ENCODE data around the gene ANXA3. TPM values are rescaled to one million over a fixed set of nuclear protein-coding genes. Genes with fewer than 3 reads are reported as not detected.

Gene ANXA3
- total RNA-seq, 1 experiment from 2014 or later = 12.0 TPM

DNA sequence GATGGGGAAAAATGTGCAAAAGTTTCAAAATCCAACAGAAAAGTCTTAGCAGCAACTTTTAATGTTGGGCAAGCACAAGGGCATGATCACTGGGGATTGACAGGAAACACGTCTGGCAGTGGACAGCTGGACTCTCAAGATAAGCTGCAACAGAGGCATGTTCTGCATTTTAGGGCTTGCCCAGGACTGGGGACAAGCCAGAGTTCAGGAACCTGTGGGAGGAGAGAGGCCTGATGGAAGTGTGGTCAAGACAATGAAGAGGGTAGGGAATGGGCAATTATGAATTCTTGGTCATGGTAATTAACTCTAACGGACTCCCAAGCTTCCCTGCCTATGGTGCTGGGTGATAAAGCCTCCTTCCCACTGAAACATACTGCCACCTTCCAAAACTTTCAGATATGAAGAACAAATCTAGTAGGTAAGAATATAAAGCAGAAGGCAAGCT is 48.4 kb downstream of the ANXA3 start:
- POLR2A ChIA-PET = no interaction called here
- DNase-seq (ENCODE audit: low spot score) (no peak), ATAC-seq (no peak)
- H3K27ac Mint-ChIP-seq = no peak overlapping the region
- peaks cover 8% of the 10 kb centered on the region for H3K4me1 Mint-ChIP-seq
- TF ChIP-seq, protein P1, sequence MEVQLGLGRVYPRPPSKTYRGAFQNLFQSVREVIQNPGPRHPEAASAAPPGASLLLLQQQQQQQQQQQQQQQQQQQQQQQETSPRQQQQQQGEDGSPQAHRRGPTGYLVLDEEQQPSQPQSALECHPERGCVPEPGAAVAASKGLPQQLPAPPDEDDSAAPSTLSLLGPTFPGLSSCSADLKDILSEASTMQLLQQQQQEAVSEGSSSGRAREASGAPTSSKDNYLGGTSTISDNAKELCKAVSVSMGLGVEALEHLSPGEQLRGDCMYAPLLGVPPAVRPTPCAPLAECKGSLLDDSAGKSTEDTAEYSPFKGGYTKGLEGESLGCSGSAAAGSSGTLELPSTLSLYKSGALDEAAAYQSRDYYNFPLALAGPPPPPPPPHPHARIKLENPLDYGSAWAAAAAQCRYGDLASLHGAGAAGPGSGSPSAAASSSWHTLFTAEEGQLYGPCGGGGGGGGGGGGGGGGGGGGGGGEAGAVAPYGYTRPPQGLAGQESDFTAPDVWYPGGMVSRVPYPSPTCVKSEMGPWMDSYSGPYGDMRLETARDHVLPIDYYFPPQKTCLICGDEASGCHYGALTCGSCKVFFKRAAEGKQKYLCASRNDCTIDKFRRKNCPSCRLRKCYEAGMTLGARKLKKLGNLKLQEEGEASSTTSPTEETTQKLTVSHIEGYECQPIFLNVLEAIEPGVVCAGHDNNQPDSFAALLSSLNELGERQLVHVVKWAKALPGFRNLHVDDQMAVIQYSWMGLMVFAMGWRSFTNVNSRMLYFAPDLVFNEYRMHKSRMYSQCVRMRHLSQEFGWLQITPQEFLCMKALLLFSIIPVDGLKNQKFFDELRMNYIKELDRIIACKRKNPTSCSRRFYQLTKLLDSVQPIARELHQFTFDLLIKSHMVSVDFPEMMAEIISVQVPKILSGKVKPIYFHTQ (CRISPR knock-in tag; IDR thresholded peaks at IDR 0.05) = no peak
- TF ChIP-seq TEAD1 (CRISPR knock-in tag; IDR thresholded peaks at IDR 0.05) = no peak
- no peak for TF ChIP-seq ZNF396 (CRISPR knock-in tag; IDR thresholded peaks at IDR 0.05; ENCODE audit: borderline replicate concordance)
- TF ChIP-seq NR2C2 (CRISPR knock-in tag; IDR thresholded peaks at IDR 0.05) = no peak
- TF ChIP-seq ZNF232 (CRISPR knock-in tag; IDR thresholded peaks at IDR 0.05) = no peak
- TF ChIP-seq, protein P2, sequence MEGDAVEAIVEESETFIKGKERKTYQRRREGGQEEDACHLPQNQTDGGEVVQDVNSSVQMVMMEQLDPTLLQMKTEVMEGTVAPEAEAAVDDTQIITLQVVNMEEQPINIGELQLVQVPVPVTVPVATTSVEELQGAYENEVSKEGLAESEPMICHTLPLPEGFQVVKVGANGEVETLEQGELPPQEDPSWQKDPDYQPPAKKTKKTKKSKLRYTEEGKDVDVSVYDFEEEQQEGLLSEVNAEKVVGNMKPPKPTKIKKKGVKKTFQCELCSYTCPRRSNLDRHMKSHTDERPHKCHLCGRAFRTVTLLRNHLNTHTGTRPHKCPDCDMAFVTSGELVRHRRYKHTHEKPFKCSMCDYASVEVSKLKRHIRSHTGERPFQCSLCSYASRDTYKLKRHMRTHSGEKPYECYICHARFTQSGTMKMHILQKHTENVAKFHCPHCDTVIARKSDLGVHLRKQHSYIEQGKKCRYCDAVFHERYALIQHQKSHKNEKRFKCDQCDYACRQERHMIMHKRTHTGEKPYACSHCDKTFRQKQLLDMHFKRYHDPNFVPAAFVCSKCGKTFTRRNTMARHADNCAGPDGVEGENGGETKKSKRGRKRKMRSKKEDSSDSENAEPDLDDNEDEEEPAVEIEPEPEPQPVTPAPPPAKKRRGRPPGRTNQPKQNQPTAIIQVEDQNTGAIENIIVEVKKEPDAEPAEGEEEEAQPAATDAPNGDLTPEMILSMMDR (IDR thresholded peaks at IDR 0.05) = no peak
- no peak for TF ChIP-seq ATF1 (CRISPR knock-in tag; IDR thresholded peaks at IDR 0.05)
- TF ChIP-seq, protein P3, sequence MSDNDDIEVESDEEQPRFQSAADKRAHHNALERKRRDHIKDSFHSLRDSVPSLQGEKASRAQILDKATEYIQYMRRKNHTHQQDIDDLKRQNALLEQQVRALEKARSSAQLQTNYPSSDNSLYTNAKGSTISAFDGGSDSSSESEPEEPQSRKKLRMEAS (CRISPR knock-in tag; IDR thresholded peaks at IDR 0.05) = no peak
- CTCF ChIA-PET = interaction anchor here (0.9 to 1.9 kb wide), 2 partner anchors 9 to 45 kb away, joined by 4 read pairs; no protein-coding TSS in a partner anchor
- no peak overlapping the region for H3K4me3 Mint-ChIP-seq
- no peaks in the 10 kb centered on the region for H3K36me3 Mint-ChIP-seq
- no peaks in the 10 kb centered on the region for H3K27me3 Mint-ChIP-seq (ENCODE audit: low read depth)
- no peaks in the 10 kb centered on the region for H3K9me3 Mint-ChIP-seq

DNA sequence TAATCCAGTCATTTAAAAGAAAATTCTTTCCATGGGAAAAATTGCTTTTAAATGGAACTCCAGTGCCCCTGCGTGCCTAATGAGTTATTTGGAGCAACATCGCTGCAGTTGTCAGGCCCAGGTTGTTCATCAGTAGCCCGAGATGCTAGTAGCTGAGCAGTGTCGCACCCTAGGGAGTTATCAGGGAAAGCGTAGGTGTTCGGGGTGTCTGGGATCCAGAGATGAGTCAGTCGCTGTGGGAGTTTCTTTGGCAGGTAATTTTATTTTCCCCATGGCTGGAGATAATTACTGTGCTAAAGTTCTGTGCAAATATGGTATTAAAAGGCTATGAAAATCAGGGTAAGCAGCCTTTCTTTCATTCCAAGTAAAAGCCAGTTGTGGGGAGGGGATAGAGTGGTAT is 49.4 kb downstream of the ANXA3 start:
- H3K27ac Mint-ChIP-seq = no peak overlapping the region
- CTCF ChIA-PET = interaction anchor here (1.9 kb wide), 1 partner anchor 43 kb away, joined by 4 read pairs; no protein-coding TSS in a partner anchor
- ATAC-seq (no peak), DNase-seq (ENCODE audit: low spot score) (no peak)
- no peaks in the 10 kb centered on the region for H3K27me3 Mint-ChIP-seq (ENCODE audit: low read depth)
- no peaks in the 10 kb centered on the region for H3K36me3 Mint-ChIP-seq
- H3K4me1 Mint-ChIP-seq = peaks cover 2% of the 10 kb centered on the region
- H3K9me3 Mint-ChIP-seq = no peaks in the 10 kb centered on the region
- H3K4me3 Mint-ChIP-seq = no peak overlapping the region
- POLR2A ChIA-PET = no interaction called here
- TF ChIP-seq, protein P4, sequence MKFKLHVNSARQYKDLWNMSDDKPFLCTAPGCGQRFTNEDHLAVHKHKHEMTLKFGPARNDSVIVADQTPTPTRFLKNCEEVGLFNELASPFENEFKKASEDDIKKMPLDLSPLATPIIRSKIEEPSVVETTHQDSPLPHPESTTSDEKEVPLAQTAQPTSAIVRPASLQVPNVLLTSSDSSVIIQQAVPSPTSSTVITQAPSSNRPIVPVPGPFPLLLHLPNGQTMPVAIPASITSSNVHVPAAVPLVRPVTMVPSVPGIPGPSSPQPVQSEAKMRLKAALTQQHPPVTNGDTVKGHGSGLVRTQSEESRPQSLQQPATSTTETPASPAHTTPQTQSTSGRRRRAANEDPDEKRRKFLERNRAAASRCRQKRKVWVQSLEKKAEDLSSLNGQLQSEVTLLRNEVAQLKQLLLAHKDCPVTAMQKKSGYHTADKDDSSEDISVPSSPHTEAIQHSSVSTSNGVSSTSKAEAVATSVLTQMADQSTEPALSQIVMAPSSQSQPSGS (CRISPR knock-in tag; IDR thresholded peaks at IDR 0.05; ENCODE audit: borderline replicate concordance, low read depth) = no peak
- TF ChIP-seq, protein P5, sequence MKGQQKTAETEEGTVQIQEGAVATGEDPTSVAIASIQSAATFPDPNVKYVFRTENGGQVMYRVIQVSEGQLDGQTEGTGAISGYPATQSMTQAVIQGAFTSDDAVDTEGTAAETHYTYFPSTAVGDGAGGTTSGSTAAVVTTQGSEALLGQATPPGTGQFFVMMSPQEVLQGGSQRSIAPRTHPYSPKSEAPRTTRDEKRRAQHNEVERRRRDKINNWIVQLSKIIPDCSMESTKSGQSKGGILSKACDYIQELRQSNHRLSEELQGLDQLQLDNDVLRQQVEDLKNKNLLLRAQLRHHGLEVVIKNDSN (CRISPR knock-in tag; IDR thresholded peaks at IDR 0.05) = no peak
- TF ChIP-seq, protein P6, sequence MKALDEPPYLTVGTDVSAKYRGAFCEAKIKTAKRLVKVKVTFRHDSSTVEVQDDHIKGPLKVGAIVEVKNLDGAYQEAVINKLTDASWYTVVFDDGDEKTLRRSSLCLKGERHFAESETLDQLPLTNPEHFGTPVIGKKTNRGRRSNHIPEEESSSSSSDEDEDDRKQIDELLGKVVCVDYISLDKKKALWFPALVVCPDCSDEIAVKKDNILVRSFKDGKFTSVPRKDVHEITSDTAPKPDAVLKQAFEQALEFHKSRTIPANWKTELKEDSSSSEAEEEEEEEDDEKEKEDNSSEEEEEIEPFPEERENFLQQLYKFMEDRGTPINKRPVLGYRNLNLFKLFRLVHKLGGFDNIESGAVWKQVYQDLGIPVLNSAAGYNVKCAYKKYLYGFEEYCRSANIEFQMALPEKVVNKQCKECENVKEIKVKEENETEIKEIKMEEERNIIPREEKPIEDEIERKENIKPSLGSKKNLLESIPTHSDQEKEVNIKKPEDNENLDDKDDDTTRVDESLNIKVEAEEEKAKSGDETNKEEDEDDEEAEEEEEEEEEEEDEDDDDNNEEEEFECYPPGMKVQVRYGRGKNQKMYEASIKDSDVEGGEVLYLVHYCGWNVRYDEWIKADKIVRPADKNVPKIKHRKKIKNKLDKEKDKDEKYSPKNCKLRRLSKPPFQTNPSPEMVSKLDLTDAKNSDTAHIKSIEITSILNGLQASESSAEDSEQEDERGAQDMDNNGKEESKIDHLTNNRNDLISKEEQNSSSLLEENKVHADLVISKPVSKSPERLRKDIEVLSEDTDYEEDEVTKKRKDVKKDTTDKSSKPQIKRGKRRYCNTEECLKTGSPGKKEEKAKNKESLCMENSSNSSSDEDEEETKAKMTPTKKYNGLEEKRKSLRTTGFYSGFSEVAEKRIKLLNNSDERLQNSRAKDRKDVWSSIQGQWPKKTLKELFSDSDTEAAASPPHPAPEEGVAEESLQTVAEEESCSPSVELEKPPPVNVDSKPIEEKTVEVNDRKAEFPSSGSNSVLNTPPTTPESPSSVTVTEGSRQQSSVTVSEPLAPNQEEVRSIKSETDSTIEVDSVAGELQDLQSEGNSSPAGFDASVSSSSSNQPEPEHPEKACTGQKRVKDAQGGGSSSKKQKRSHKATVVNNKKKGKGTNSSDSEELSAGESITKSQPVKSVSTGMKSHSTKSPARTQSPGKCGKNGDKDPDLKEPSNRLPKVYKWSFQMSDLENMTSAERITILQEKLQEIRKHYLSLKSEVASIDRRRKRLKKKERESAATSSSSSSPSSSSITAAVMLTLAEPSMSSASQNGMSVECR (CRISPR knock-in tag; IDR thresholded peaks at IDR 0.05; ENCODE audit: borderline replicate concordance) = no peak
- TF ChIP-seq ZNF263 (CRISPR knock-in tag; IDR thresholded peaks at IDR 0.05; ENCODE audit: low read depth) (no peak), ZBTB21 (CRISPR knock-in tag; IDR thresholded peaks at IDR 0.05; ENCODE audit: borderline replicate concordance) (no peak), NFYB (CRISPR knock-in tag; conservative IDR thresholded peaks at IDR 0.05; ENCODE audit: low read depth) (no peak), ATF1 (CRISPR knock-in tag; IDR thresholded peaks at IDR 0.05) (no peak), ZNF423 (CRISPR knock-in tag; IDR thresholded peaks at IDR 0.05) (no peak), IRF2 (CRISPR knock-in tag; IDR thresholded peaks at IDR 0.05; ENCODE audit: borderline replicate concordance, low read depth) (no peak), JAZF1 (CRISPR knock-in tag; IDR thresholded peaks at IDR 0.05) (no peak), KAT7 (CRISPR knock-in tag; IDR thresholded peaks at IDR 0.05; ENCODE audit: borderline replicate concordance) (no peak)
- TF ChIP-seq, protein P7, sequence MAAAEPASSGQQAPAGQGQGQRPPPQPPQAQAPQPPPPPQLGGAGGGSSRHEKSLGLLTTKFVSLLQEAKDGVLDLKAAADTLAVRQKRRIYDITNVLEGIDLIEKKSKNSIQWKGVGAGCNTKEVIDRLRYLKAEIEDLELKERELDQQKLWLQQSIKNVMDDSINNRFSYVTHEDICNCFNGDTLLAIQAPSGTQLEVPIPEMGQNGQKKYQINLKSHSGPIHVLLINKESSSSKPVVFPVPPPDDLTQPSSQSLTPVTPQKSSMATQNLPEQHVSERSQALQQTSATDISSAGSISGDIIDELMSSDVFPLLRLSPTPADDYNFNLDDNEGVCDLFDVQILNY (CRISPR knock-in tag; IDR thresholded peaks at IDR 0.05) = no peak
- TF ChIP-seq, protein P8, sequence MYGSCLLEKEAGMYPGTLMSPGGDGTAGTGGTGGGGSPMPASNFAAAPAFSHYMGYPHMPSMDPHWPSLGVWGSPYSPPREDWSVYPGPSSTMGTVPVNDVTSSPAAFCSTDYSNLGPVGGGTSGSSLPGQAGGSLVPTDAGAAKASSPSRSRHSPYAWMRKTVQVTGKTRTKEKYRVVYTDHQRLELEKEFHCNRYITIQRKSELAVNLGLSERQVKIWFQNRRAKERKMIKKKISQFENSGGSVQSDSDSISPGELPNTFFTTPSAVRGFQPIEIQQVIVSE (CRISPR knock-in tag; IDR thresholded peaks at IDR 0.05; ENCODE audit: borderline replicate concordance) = no peak
- TF ChIP-seq, protein P9, sequence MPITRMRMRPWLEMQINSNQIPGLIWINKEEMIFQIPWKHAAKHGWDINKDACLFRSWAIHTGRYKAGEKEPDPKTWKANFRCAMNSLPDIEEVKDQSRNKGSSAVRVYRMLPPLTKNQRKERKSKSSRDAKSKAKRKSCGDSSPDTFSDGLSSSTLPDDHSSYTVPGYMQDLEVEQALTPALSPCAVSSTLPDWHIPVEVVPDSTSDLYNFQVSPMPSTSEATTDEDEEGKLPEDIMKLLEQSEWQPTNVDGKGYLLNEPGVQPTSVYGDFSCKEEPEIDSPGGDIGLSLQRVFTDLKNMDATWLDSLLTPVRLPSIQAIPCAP (CRISPR knock-in tag; IDR thresholded peaks at IDR 0.05) = no peak
